ENCODE results near the gene CAPN9. TPM values are rescaled to one million over a fixed set of nuclear protein-coding genes. Genes with fewer than 3 reads are reported as not detected.

Gene CAPN9
- polyA plus RNA-seq, 1 donor (not counting 4 experiments of a cell fraction or from before 2014, with no cell fraction given): not detected

DNA sequence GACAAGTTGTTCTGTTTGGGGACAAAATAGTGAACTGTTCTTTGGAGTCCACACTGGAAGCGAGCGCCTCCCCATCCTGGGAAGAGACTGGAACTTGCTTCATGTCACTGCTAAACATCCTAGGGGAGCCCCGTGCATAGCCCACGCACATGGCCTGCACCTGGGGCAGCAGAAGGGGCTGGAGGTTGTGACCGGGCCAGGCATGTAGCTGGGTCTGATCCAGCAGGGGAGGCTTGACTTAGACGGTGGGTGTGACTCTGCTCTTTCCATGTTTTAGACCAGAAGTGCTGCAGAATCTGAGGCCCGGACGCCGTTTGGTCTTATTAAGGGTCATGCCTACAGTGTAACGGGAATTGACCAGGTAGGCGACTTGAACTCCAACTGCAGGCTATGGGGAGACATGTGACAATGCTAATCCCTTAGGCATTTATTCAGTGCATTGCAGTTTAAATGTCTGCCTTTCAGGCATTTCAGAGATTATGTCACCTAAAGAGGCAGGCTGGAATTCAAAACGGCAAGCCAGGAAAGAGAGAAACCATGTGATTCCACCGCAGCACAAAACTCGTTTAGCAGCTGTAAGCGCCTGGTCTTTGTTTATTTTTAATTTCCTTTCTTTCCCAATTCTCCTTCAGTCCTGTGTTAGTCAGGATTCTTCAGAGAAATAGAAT lies 21.8 kb downstream of the CAPN9 start:
- no peak overlapping the region for H3K9ac ChIP-seq (ENCODE audit: control insufficient read depth, extremely low read depth, insufficient read depth, low read length)
- H3K27me3 ChIP-seq (ENCODE audit: control insufficient read depth, extremely low read depth, insufficient read depth, low read length): no peaks in the 10 kb centered on the region
- dilution Hi-C loops (cut with MboI; ENCODE audit: extremely low pct_ligation_motif_present, low sequenced_read_pairs): no loop called here
- no peaks in the 10 kb centered on the region for H4K20me1 ChIP-seq (ENCODE audit: control insufficient read depth, extremely low read depth, insufficient read depth, low read length)
- H3K27ac ChIP-seq (ENCODE audit: control insufficient read depth, insufficient read depth, low read length): no peak overlapping the region
- H3K79me2 ChIP-seq (ENCODE audit: control insufficient read depth, insufficient read depth, low read length): no peaks in the 10 kb centered on the region
- H2AFZ ChIP-seq (ENCODE audit: control insufficient read depth, low read length): no peak overlapping the region
- H3K36me3 ChIP-seq (ENCODE audit: control insufficient read depth in 2 of 2, extremely low read depth in 1 of 2, insufficient read depth in 2 of 2, low read length in 2 of 2): no peaks in the 10 kb centered on the region
- DNase-seq (ENCODE audit: low read depth, low spot score): no peak
- no peaks in the 10 kb centered on the region for H3K9me1 ChIP-seq (ENCODE audit: control insufficient read depth, extremely low read depth, insufficient read depth, low read length)
- H3K4me3 ChIP-seq (ENCODE audit: control insufficient read depth in 2 of 3, extremely low read depth in 1 of 3, insufficient read depth in 2 of 3, low read depth in 1 of 3, low read length in 3 of 3): no peak overlapping the region
- FAIRE-seq: no peak
- H3K4me2 ChIP-seq (ENCODE audit: control insufficient read depth, extremely low read depth, insufficient read depth, low read depth, low read length): no peak overlapping the region
- no peak for TF ChIP-seq EZH2 (IDR thresholded peaks at IDR 0.05; ENCODE audit: low read length)
- TF ChIP-seq, protein P1, sequence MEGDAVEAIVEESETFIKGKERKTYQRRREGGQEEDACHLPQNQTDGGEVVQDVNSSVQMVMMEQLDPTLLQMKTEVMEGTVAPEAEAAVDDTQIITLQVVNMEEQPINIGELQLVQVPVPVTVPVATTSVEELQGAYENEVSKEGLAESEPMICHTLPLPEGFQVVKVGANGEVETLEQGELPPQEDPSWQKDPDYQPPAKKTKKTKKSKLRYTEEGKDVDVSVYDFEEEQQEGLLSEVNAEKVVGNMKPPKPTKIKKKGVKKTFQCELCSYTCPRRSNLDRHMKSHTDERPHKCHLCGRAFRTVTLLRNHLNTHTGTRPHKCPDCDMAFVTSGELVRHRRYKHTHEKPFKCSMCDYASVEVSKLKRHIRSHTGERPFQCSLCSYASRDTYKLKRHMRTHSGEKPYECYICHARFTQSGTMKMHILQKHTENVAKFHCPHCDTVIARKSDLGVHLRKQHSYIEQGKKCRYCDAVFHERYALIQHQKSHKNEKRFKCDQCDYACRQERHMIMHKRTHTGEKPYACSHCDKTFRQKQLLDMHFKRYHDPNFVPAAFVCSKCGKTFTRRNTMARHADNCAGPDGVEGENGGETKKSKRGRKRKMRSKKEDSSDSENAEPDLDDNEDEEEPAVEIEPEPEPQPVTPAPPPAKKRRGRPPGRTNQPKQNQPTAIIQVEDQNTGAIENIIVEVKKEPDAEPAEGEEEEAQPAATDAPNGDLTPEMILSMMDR (optimal IDR thresholded peaks at IDR 0.05 in 1 of 3, IDR thresholded peaks at IDR 0.05 in 1 of 3, conservative IDR thresholded peaks at IDR 0.05 in 1 of 3; ENCODE audit: extremely low read depth in 1 of 3, insufficient read depth in 2 of 3, low read length in 3 of 3): no peak
- no peaks in the 10 kb centered on the region for H3K9me3 ChIP-seq (ENCODE audit: control insufficient read depth, low read depth, low read length)
- no peaks in the 10 kb centered on the region for H3K4me1 ChIP-seq (ENCODE audit: control insufficient read depth, extremely low read depth, insufficient read depth, low read length)

DNA sequence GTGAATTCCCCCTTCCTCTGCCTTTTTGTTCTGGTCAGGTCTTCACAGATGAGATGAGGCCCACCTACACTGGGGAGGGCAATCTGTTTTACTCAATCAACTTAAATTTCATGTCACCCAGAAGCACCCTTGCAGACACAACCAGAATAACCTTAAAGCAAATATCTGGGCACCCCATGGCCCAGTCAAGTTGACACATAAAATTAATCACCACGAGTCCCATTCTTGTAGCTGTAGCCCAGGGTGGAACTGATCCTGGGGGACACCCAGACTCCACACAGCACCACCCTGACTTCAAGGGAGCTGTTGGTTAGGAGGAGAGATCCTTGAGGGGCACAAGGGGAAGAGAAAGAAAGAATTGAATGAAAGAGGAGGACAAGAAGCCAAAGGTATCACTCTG lies 23.1 kb downstream of the CAPN9 start:
- Histone ChIP-seq H3K27ac (ENCODE audit: control insufficient read depth, insufficient read depth, low read length) (no peak overlapping the region), H3K27me3 (ENCODE audit: control insufficient read depth, extremely low read depth, insufficient read depth, low read length) (no peaks in the 10 kb centered on the region), H3K4me1 (ENCODE audit: control insufficient read depth, extremely low read depth, insufficient read depth, low read length) (no peaks in the 10 kb centered on the region), H3K4me2 (ENCODE audit: control insufficient read depth, extremely low read depth, insufficient read depth, low read depth, low read length) (no peak overlapping the region), H3K9me1 (ENCODE audit: control insufficient read depth, extremely low read depth, insufficient read depth, low read length) (no peaks in the 10 kb centered on the region), H3K9me3 (ENCODE audit: control insufficient read depth, low read depth, low read length) (no peaks in the 10 kb centered on the region), H3K79me2 (ENCODE audit: control insufficient read depth, insufficient read depth, low read length) (no peaks in the 10 kb centered on the region), H3K9ac (ENCODE audit: control insufficient read depth, extremely low read depth, insufficient read depth, low read length) (no peak overlapping the region), H2AFZ (ENCODE audit: control insufficient read depth, low read length) (no peak overlapping the region), H4K20me1 (ENCODE audit: control insufficient read depth, extremely low read depth, insufficient read depth, low read length) (no peaks in the 10 kb centered on the region), H3K36me3 (ENCODE audit: control insufficient read depth in 2 of 2, extremely low read depth in 1 of 2, insufficient read depth in 2 of 2, low read length in 2 of 2) (no peaks in the 10 kb centered on the region), H3K4me3 (ENCODE audit: control insufficient read depth in 2 of 3, extremely low read depth in 1 of 3, insufficient read depth in 2 of 3, low read depth in 1 of 3, low read length in 3 of 3) (no peak overlapping the region)
- FAIRE-seq (no peak), DNase-seq (ENCODE audit: low read depth, low spot score) (no peak)
- dilution Hi-C loops (cut with MboI; ENCODE audit: extremely low pct_ligation_motif_present, low sequenced_read_pairs): no loop called here
- no peak for TF ChIP-seq EZH2 (IDR thresholded peaks at IDR 0.05; ENCODE audit: low read length)
- TF ChIP-seq, protein P1 (optimal IDR thresholded peaks at IDR 0.05 in 1 of 3, IDR thresholded peaks at IDR 0.05 in 1 of 3, conservative IDR thresholded peaks at IDR 0.05 in 1 of 3; ENCODE audit: extremely low read depth in 1 of 3, insufficient read depth in 2 of 3, low read length in 3 of 3): no peak
